ENCODE data around the gene CXorf58.

The CXorf58 gene

GRCh38 chrX:23901060-23901459 lies 6.7 kb upstream of the CXorf58 start:
- DNase-seq (ENCODE audit: low spot score) = peak; percentile 50

GRCh38 chrX:23901805-23902204 lies 6.0 kb upstream of the CXorf58 start:
- peak; percentile 62 for DNase-seq (ENCODE audit: low spot score)

- DNase-seq (ENCODE audit: low spot score) = peak; percentile 52
Observed at GRCh38 chrX:23902419-23902818, 5.4 kb upstream of the CXorf58 start.

- DNase-seq (ENCODE audit: low spot score) = no peak
Observed at GRCh38 chrX:23904096-23904495, 3.7 kb upstream of the CXorf58 start.

- no peak for DNase-seq (ENCODE audit: low spot score)
Observed at GRCh38 chrX:23907111-23907497, 702 bp upstream of the CXorf58 start.

GRCh38 chrX:23908219-23909004 lies 606 bp downstream of the CXorf58 start:
- DNase-seq (ENCODE audit: low spot score) = no peak

GRCh38 chrX:23911126-23911835 lies 3.5 kb downstream of the CXorf58 start:
- no peak for DNase-seq (ENCODE audit: low spot score)

GRCh38 chrX:23919148-23919547 lies 11.3 kb downstream of the CXorf58 start:
- no peak for DNase-seq (ENCODE audit: low spot score)

GRCh38 chrX:23919706-23920320 lies 12.0 kb downstream of the CXorf58 start:
- DNase-seq (ENCODE audit: low spot score) = no peak

GRCh38 chrX:23926015-23926414 lies 18.2 kb downstream of the CXorf58 start:
- DNase-seq (ENCODE audit: low spot score) = no peak

- DNase-seq (ENCODE audit: low spot score) = no peak
Observed at GRCh38 chrX:23930894-23931604, 23.2 kb downstream of the CXorf58 start.

- no peak for DNase-seq (ENCODE audit: low spot score)
Observed at GRCh38 chrX:23932046-23932445, 24.2 kb downstream of the CXorf58 start.

- no peak for DNase-seq (ENCODE audit: low spot score)
Observed at GRCh38 chrX:23935106-23935505, 27.3 kb downstream of the CXorf58 start.

GRCh38 chrX:23936180-23936579 lies 28.4 kb downstream of the CXorf58 start:
- DNase-seq (ENCODE audit: low spot score) = no peak

GRCh38 chrX:23937100-23937499 lies 29.3 kb downstream of the CXorf58 start:
- no peak for DNase-seq (ENCODE audit: low spot score)

GRCh38 chrX:23938690-23939089 lies 30.9 kb downstream of the CXorf58 start:
- no peak for DNase-seq (ENCODE audit: low spot score)

- DNase-seq (ENCODE audit: low spot score) = no peak
Observed at GRCh38 chrX:23939203-23939602, 31.4 kb downstream of the CXorf58 start.

GRCh38 chrX:23944234-23944633 lies 36.4 kb downstream of the CXorf58 start:
- DNase-seq (ENCODE audit: low spot score) = no peak

- no peak for DNase-seq (ENCODE audit: low spot score)
Observed at GRCh38 chrX:23945206-23945605, 37.4 kb downstream of the CXorf58 start.

- no peak for DNase-seq (ENCODE audit: low spot score)
Observed at GRCh38 chrX:23952391-23952790, 44.6 kb downstream of the CXorf58 start.

GRCh38 chrX:23952984-23953907 lies 45.4 kb downstream of the CXorf58 start:
- DNase-seq (ENCODE audit: low spot score) = no peak

All from LoVo (cell line).